Measurements from ENCODE around the gene ROBO4.

DNA sequence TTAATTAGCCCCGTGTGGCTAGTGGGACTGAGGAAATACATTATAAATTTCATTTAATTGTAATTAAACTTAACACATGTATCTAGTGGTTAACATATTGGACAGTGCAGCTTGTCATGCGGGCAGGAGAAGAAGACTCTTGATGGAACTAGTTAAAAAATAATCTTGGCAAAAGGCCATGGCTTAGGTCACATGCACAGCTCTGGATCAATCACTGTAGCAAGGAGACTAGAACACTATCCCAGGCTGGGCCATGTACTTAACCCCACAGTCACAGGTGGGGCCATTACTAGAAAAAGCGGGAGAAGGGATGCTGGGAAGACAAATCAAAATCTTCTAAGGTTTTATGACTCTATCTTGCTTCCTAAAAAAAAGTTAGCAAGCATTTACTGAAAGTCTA is 46.9 kb upstream of the ROBO4 start:
- TF ChIP-seq, protein P1, sequence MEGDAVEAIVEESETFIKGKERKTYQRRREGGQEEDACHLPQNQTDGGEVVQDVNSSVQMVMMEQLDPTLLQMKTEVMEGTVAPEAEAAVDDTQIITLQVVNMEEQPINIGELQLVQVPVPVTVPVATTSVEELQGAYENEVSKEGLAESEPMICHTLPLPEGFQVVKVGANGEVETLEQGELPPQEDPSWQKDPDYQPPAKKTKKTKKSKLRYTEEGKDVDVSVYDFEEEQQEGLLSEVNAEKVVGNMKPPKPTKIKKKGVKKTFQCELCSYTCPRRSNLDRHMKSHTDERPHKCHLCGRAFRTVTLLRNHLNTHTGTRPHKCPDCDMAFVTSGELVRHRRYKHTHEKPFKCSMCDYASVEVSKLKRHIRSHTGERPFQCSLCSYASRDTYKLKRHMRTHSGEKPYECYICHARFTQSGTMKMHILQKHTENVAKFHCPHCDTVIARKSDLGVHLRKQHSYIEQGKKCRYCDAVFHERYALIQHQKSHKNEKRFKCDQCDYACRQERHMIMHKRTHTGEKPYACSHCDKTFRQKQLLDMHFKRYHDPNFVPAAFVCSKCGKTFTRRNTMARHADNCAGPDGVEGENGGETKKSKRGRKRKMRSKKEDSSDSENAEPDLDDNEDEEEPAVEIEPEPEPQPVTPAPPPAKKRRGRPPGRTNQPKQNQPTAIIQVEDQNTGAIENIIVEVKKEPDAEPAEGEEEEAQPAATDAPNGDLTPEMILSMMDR (conservative IDR thresholded peaks at IDR 0.05; ENCODE audit: low read depth, low read length), result no peak
- TF ChIP-seq EZH2 (IDR thresholded peaks at IDR 0.05; ENCODE audit: low read length, unreplicated experiment) (no peak), EZH2phosphoT487 (IDR thresholded peaks at IDR 0.05; ENCODE audit: borderline replicate concordance, low read length) (no peak)
